Stomach (tissue), 4 donors: ENCODE measurements around the gene UBE2N.

Experiments used
- POLR2A ChIP-seq, 4 donors: fragments of 450-650 bp; IDR thresholded peaks; one replicate each; pipeline ENCODE4 v1.6.1; 2016; ENCODE audit warnings: antibody characterized with exemption in 4 of 4, control low read depth in 2 of 4, mild to moderate bottlenecking in 1 of 4, moderate library complexity in 1 of 4
- POLR2AphosphoS5 ChIP-seq, 3 donors: sonication (generic); formaldehyde crosslinking; IDR thresholded peaks; one replicate each; pipeline ENCODE4 v1.6.1; 2016; ENCODE audit warnings: antibody characterized with exemption in 3 of 3

GRCh38 chr12:93441617-93442410 lies at the start of gene UBE2N:
- TF ChIP-seq POLR2A (IDR thresholded peaks at IDR 0.05) (peak in 2 of 4 donors; percentile 21 to 28), POLR2AphosphoS5 (IDR thresholded peaks at IDR 0.05) (peak; percentile 75 to 92 (median 85))
